AG08395 (cell line): ENCODE results near the gene EHMT1.

Experiments
- DNase-seq: peaks from one replicate; pipeline ENCODE4 v3.0.0; 2012; ENCODE audit warnings: mixed read lengths, low spot score

The EHMT1 gene

DNA sequence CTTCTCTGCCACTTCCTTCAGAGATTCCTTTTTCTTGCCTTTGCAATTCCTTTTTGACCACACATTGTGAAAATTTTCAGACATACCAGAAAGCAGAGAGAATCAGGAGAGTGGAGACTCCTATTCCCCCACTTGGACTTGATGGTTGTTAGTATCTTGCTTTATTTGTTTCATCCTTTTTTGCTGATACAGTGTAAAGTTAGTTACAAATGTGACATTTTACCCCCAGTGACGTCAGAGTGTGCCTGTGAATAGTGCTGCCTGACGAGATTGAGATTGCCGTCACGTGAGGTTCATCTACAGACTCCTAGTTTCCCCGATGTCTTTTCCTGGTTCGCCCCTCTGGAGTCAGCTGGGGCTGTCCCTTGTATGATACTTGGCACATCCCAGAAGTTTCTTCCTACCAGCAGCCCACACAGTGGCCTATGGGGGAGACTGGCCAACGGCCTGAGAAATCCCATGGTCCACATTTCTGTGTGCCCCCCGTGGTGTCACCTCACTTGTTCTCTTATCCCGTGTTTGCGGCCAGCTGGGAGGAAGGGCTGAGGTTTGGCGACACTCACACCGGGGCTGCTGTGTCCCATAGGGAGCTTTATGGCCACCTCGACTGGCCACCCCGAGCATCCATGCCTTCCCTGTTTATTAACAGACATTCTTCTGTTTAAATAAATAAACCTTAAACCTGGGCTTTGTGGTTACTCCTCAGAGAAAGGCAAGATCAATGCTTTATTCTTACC is 210.6 kb downstream of the EHMT1 start:
- DNase-seq: no peak

DNA sequence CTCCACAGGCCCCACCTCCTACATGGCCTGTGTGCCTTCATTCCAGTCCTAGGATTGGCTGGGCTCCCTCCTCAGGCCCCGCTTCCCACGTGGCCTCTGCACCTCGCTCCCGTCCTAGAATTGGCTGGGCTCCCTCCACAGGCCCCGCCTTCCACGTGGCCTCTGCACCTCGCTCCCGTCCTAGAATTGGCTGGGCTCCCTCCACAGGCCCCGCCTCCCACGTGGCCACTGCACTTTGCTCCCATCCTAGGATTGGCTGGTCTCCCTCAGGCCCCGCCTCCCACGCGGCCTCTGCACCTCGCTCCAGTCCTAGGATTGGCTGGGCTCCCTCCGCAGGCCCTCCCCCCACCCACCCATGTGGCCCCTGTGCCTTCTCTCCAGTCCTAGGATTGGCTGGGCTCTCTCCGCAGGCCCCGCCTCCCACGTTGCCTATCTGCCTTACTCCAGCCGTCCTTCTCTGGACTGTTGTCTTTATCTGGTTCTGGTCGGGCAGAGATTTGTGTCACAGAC is 213.4 kb downstream of the EHMT1 start:
- no peak for DNase-seq

DNA sequence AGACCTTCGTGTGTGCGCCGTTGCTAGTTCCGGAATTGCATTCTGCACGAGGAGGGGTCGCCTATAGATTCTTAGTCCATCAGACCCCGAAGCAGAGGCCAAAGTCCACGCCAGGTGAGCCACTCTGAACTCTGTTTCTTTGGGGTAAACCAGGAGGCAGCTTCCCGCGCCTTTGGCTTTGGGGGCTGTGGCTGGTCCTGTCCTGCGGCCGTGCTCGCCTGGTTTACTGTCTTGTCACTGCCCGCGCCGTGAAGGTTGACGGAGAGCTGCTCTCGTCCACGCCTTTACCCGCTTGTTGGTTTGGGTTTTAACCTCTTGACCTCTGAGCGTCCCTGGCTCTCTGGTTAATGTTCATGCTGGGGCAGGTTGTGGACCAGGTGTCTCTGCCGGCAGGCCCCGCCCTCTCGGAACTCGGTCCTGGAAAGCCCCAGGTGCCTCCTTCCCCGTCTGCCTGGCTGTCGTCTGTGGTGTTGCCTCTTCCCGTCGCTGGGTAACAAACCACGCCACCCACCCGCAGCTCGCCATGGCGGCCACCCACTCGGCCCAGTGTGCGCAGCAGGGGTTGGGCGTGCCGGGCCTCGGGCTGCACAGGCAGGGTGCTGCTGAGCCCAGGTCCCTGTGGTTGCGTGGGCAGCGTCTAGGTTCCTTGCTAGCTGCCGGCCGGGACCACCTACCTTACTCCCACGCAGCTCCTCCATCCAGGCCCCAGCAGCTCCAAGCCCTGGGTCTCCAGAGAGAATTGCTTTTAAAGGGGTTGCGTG is 214.2 kb downstream of the EHMT1 start:
- no peak for DNase-seq

DNA sequence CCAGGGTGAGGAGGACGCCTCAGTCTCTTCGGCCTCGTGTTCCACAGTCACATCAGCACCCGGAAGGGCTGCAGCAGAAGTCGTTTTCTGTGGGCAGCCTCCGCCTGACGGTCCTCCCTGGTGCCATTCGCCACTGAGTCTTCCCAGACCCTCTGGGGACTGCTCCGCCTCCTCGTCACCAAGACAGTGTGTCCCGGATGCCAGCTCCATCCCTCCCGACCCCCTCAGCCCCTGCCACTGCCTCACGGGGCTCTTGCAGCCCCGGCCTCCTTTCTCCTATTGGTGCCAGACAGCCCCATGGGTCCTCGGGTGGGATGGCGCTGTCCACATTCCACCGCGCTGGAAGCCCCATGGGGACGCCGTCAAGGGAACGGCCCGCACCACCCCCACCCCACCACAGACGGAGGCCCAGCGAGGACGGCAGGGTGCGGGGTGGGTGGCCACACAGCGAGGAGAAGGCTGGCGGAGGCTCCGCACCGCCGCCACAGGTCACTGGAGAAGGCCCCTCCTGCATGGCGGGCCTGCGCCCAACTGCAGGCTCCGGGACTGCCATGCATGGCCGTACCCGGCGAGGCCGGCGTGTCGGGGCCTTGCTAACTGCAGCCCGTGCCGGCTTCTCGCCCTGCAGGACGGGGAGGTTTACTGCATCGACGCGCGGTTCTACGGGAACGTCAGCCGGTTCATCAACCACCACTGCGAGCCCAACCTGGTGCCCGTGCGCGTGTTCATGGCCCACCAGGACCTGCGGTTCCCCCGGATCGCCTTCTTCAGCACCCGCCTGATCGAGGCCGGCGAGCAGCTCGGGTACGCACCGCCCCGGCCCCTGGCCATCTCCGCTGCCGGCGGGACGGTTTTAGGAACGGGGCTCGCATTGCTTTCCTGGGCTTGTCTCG is 215.2 kb downstream of the EHMT1 start:
- DNase-seq: no peak

DNA sequence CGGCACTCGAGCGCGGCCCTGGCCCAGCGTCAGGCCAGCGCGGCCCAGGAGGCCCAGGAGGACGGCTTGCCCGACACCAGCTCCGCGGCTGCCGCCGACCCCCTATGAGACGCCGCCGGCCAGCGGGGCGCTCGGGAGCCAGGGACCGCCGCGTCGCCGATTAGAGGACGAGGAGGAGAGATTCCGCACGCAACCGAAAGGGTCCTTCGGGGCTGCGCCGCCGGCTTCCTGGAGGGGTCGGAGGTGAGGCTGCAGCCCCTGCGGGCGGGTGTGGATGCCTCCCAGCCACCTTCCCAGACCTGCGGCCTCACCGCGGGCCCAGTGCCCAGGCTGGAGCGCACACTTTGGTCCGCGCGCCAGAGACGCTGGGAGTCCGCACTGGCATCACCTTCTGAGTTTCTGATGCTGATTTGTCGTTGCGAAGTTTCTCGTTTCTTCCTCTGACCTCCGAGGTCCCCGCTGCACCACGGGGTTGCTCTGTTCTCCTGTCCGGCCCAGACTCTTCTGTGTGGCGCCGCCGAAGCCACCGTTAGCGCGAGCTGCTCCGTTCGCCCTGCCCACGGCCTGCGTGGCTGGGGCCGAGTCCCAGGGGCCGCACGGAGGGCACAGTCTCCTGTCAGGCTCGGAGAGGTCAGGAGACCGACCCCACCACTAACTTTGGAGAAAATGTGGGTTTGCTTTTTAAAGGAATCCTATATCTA is 216.2 kb downstream of the EHMT1 start:
- DNase-seq: no peak

DNA sequence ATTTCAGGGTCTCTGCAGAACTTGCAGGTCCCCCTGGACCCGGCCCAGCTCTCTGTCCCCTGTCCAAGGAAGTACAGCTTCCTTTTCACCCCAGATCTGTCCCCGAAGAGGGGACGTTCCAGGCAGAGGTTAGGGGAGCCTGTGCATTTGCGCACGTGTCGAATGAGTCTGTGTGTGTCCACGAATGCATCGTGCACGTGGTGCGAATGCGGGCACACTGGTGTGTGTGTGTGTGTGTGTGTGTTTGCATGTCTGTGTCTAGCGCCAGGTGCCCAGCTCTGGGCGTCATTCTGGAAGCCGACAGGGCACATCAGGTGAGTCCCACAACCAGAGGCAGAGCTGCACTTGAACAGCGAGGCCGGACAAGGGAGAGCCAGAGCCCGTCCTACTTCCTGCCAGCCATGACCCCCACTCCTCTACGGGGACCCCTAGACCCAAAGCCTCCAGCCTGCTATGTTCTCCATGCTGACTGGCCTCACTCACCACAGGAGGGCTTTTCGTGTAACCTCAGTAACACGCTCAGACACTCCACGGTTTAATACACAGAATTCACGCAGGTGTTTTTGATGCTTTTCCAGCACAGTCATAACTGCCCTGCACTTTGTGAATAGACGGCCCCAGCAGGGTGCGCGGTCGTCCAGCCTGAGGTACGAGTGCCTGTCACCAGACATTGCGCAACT is 217.5 kb downstream of the EHMT1 start:
- DNase-seq: no peak

DNA sequence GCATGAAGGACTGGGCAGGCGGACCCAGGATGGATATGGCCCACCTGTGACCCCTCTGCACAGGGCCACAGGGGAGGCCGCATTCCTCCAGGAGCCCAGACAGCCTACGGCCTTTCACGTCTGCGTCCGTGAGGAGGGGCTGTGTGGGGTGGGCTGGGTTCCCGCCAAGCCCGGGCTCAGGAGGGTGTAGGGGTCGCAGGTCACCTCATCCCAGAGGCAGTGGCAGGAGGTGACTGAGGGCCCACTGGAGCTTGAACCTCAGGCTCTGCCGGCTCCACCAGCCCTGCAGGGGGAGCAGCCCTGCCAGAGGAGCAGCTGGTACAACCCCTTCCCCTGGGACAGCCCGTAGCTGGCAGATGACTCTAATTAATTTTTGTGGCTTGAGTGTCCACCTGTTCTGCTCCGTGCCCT is 218.0 kb downstream of the EHMT1 start:
- no peak for DNase-seq

DNA sequence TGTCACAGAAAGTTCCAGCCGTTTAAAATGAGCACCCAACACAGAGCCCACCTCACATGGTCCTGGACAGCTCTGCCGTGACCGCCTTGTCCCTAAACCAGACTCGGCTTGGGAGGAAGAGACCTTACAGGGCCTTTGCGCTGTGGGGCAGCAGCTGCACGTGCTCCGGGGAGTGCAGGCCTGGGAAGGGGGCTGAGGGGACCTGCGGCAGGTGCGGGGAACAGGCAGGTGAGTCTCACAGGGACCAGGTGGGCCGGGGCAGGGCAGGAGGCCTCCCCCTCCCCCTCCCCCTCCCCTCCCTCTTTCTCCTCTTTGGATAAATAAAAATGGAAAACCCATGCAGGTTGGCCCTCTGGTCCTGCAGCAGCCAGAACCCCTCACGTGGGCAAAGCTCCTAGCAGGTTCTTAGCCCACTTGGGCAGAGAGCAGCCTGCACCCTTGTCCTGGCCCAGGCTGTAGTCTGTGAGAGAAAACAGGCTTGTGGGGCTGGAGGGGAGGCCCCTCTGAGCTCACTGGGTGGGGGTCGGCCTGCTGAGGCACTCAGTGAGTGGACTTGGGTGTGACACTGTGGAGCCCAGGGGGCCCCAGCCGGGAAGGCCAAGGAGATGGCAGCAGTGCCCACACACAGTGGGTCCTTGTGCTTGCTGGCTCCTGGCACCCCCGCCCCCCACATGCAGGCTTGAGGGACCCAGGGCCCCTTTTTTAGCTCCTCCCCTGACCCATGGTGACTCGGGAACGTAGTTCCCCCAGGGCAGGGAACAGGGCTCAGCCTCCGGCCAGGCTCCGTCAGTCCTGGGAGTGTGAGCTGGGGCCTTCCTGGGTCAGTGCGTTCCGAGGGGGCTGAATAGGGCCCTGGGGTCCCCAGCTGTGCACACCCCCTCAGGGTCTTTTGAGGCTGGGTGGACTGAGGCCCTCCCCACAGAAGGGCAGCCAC is 218.8 kb downstream of the EHMT1 start:
- no peak for DNase-seq

DNA sequence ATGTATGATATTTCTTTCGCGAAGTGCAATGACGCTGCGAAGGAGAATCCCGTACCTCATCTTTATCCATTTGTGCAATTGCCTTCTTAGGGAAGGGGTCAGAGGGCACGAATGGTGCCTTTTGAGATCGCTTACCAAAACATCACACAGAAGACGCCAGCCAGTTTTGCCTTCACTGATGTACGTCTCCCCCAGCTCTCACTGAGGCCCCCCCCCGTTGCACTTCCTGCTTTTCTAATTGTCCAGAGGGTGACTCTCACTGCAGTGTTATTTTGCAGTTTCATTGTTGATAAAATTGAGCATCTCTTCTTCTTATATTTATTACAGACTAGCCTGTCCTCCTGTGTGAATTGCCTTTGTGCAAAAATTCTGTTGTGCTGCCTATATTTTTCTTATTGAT is 219.8 kb downstream of the EHMT1 start:
- no peak for DNase-seq

DNA sequence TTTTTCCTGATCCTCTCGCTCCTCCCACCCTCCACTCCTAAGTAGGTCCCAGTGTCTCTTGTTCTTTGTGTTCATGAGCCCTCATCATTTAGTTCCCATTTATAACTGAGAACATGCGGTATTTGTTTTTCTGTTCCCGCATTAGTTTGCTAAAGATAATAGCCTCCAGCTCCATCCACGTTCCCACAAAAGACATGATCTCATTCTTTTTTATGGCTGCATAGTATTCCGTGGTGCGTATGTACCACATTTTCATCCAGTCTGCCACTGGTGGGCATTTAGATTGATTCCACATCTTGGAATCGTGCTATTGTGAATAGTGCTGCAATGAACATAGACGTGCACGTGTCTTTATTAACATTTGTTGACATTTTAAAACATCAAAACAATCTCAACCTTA is 224.6 kb downstream of the EHMT1 start:
- DNase-seq: no peak

DNA sequence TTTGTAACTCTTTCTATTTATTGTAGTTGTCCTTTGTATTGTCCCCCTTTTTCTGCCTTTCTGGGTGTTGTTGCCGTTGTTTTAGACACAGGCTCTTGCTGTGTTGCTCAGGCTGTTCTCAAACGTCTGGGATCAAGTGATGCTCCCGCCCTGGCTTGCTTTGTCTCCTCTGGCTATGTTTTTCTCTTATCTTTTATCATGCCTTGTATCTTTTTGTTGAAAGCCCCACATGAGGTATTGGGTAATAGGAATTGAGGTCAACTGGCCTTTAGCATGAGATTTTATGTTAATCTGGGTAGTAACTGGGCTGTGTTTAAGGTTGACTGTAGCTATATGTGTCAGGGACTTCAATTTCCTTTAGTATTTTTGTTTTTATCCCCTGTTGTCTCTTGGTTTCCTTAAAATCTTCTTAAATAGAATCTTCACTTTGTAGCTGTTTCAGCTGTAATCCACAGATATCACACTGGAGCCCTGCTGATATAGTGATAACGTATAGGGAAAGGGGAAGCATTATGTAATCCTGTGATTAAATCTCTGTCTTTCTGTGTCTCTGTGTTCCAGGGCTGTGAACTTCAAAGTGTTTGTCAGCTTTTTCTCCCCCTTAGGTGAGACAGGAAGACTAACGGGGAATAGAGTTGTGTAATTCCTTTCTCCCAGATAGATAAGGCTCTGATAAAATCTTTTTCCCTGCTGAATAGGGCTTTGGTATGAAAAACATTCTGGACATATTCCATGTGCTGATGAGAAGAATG is 232.9 kb downstream of the EHMT1 start:
- no peak for DNase-seq

DNA sequence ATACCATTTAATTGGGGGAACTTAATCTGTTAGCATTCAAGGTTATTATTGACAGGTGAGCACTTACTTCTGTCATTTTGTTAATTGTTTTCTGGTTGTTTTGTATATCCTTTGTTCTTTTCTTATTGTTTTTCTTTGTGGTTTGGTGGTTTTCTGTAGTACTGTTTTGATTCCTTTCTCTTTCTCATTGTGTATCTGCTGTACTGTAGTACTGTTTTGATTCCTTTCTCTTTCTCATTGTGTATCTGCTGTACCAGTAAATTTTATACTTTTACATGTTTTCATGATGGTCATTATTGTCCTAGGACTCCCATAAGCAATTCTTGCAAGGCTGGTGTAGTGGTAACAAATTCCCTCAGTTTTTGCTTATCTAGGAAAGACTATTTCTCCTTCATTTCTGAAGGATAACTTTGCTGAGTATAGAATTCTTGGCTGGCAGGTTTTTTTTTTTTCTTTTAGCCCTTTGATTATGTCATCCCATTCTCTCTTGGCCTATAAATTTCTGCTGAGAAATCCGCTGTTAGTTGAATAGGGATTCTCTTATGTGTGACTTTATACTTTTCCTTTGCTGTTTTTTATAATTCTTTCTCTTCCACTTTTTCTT is 234.7 kb downstream of the EHMT1 start:
- DNase-seq: no peak

DNA sequence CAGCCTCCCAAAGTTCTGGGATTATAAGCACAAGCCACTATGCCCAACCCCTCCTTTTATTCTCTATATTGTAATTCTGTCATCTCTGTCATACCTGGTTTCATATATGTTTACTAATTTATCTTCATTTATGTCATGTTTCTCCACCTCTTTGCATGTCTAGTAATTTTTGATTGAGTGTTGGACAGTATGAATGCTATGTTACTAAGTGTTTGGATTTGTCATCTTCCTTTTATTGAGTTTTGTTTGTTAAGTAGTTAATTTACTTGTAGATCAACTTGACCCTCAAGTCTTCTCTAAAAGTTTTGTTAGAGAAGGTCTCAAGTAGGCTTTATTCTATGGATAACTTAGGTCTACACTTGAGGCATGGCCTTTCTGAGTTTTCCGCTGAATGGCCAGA is 241.6 kb downstream of the EHMT1 start:
- no peak for DNase-seq

DNA sequence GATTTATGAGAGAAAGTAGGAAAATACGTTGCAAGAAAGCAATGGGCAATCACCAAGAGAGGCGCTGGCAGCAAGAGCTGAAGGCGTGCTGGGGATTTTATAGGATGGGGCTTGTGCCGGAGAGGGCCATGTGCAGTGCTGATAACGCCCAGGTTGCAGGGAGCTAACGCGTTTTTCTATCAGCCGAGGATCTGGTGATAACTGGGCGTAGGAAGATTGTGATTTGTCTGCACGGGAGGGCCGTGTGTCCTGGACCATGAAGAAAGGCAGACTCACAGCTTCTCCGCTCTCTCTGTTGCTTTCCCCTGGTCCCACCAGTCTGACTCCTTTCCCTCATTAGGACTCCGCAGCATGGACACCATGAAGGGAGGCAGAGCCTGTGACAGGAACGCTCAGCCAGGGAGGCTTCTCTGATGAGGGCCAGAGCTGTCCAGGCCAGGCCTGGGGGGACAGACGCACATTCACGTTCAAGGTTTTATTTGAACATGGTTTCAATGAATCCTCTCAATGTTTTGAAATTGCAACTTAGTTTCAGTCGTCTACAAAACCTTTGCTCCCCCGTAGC is 246.9 kb downstream of the EHMT1 start:
- no peak for DNase-seq

DNA sequence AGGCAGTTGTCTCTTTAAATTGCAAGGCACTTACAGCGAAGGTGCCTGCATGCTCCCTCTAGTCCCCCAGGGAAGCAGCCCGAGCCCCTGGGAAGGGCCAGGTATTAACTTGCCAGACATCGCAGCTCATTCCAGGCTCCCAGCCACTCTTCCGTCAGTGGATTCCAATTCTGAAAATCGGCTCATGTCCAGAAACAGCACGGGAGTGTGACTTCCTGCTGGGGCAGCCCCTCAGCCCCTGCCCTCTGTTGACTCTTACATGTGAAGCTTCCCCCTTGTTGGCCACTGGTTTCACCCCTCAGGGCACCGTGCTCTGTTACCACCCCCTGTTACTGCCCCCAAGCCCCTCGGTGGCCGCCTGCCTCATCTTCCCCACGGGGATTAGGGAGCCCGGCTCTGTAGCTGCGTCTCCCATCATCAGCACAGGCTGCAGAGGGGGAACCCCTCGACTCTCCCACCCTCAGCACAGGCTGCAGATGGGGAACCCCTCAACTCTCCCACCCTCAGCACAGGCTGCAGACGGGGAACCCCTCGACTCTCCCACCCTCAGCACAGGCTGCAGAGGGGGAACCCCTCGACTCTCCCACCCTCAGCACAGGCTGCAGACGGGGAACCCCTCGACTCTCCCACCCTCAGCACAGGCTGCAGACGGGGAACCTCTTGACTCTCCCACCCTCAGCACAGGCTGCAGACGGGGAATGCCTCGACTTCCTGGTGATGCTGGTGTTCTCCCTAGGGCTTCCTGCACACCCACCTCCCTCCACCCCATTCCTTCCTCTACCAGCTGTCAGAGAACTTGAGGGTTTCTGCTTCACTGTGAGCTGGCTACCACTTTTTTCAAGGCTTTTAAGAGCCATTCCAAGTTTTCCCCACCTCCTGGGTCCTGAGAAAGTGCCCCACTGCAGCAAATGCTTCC is 247.7 kb downstream of the EHMT1 start:
- no peak for DNase-seq

DNA sequence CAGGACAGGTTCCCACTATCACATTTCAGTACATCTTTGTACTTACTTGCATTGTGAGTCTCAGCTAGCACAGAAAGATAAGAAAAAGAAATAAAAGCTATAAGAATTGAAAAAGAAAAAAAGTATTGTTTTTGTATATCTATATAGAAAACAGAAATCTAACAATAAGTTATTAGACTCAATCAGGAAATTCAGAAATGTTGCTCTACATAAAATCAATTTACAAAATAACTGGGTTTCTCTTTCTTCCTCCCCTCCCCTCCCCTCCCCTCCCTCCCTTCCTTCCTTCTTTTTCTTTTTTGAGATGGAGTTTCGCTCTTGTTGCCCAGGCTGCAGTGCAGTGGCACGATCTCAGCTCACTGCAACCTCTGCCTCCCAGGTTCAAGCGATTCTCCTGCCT is 251.6 kb downstream of the EHMT1 start:
- no peak for DNase-seq

DNA sequence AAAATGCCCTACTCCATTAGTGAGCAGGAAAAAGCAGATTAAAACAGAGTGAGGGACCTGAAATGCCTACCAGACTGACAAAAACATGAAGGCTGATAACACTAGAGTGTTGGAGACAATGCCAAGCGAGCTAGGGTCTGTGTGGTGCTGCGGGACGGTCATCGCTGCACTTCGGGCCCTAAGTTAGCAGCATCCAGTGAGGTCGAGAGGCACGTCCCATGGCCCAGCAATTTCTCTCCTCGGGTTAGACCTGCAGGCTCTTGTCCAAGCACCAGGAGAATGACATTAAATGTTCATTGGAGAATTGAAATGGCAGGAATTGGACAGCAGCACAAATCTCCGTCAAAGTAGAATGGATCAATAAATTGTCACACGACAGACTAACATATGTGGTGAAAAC is 253.5 kb downstream of the EHMT1 start:
- DNase-seq: no peak

DNA sequence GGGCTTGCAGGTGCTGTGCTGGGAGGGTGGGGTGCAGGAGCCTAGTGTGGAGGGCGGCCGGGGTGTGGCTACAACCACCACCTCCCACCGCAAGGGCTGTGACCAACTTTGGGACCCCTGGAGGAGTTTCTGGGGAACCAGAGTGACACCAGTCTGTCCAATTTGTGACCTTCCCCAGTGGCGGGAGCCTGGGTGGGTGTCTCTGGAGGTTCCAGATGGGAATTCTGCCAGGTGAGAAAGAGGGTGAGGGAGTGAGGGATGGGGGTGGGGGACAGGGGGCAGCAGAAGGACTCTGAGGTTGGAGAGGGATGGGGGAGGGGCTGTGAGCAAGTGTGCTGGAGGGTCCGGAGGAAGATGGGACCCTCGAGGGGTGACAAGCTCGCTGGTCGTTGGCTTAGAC is 254.6 kb downstream of the EHMT1 start:
- DNase-seq: no peak
